ENCODE results near the gene PCDHGA9.
"Not testable (repeated sequence)": the region's sequence is repeated elsewhere in the genome, so short reads cannot be mapped to it uniquely, and the experiment has no call there.

DNA sequence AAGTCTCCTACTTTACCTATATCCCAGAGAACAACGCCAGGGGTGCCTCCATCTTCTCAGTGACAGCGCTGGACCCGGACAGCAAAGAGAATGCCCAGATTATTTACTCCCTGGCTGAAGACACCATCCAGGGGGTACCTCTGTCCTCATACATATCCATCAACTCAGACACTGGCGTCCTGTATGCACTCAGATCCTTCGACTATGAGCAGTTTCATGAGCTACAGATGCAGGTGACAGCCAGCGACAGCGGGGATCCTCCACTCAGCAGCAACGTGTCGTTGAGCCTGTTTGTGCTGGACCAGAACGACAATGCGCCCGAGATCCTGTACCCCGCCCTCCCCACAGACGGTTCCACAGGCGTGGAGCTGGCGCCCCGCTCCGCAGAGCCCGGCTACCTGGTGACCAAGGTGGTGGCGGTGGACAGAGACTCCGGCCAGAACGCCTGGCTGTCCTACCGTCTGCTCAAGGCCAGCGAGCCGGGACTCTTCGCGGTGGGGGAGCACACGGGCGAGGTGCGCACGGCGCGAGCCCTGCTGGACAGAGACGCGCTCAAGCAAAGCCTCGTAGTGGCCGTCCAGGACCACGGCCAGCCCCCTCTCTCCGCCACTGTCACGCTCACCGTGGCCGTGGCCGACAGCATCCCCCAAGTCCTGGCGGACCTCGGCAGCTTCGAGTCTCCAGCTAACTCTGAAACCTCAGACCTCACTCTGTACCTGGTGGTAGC, 12.1 kb downstream of the PCDHGA9 start:
- TF ChIP-seq POLR2A (IDR thresholded peaks at IDR 0.05) = not testable (repeated sequence)
- TF ChIP-seq, protein P1, sequence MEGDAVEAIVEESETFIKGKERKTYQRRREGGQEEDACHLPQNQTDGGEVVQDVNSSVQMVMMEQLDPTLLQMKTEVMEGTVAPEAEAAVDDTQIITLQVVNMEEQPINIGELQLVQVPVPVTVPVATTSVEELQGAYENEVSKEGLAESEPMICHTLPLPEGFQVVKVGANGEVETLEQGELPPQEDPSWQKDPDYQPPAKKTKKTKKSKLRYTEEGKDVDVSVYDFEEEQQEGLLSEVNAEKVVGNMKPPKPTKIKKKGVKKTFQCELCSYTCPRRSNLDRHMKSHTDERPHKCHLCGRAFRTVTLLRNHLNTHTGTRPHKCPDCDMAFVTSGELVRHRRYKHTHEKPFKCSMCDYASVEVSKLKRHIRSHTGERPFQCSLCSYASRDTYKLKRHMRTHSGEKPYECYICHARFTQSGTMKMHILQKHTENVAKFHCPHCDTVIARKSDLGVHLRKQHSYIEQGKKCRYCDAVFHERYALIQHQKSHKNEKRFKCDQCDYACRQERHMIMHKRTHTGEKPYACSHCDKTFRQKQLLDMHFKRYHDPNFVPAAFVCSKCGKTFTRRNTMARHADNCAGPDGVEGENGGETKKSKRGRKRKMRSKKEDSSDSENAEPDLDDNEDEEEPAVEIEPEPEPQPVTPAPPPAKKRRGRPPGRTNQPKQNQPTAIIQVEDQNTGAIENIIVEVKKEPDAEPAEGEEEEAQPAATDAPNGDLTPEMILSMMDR (IDR thresholded peaks at IDR 0.05) = not testable (repeated sequence)

Data from suprapubic skin (tissue), 3 donors.